Measurements from ENCODE around the gene BRSK2.

Gene BRSK2

DNA sequence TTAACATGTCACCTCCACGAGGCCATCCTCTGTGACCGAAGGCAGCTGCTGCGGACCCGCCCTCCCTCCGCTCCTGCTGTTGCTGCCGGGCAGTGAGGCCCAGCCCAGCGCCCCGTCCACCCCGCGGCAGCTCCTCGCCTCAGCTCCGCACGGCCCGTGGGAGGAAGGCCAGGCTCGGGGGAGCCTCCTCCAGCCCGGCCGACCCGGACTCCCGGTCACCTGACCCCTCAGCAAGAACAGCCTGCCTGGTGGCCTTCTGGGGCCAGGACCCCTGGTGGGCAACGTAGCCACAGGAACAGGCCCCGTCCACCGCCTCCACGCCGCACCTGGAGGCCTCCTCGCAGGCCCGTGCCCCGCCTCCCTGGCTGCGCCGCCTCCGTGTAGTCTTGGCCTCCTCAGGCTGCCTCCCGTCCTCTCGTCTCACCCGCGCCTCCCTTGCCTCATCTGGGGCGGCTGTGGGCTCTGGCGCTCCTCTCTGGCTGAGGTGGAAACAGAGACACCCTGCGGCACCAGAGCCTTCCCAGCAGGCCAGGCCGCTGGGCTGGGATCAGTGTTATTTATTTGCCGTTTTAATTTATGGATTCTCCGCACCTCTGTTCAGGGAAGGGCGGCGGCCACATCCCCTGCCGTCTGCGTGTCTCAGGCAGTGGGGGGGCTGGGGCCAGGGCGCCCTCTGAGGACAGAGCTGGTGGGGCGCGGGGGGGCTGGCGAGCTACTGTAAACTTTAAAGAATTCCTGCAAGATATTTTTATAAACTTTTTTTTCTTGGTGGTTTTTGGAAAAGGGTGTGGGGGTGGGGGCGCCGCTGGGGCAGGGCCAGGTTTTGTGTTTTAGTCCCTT, 71.5 kb downstream of the BRSK2 start:
- no peak for DNase-seq (ENCODE audit: low read depth, low spot score)

DNA sequence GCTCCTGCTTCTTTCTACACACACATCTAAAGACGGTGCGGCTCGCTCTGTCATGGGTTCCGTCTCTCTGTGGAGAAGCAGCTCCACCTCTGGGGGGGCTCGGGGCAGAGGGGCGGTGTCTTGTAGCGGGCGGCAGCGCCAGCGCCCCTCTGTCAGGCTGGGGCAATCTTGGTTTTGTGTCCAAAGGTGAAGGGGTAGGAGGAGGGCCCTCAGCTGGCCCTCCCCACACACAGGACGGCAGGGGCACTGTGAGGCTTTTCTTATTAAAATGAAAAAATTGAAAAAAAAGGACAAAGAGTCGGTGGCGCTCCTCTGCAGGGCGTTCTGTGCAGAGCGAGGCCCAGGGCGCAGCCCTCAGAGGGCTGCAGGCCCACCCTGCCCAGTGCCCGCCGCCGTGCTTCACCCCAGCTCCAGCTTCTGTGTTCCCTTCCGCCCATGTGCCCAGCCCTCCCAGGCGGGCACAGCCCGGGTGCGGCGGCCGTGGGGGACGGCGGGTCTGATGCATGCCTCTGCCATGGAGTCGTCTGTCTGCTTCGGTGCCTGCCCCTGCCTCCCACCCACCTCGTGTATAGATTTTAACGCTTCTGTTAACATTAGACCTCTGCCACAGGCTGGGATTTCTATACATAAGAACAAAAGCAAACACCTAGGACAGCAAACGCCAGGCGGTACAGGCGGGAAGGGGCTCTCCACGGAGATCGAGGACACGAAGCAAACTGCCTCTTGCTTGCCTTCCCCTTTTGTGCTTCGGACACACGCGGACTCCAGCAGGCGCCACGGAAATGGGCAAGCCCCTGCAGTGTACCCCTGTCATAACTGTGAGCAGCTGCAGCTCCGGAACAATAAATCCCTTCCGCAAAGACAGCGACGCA, 72.3 kb downstream of the BRSK2 start:
- no peak overlapping the region for H3K4me3 ChIP-seq (ENCODE audit: insufficient read length, low read depth)
- H3K9me3 ChIP-seq (ENCODE audit: insufficient read depth, low read length) = no peaks in the 10 kb centered on the region; the same call in 1 of the 2 replicates
- H3K4me1 ChIP-seq (ENCODE audit: insufficient read depth, insufficient read length) = peaks cover 10% of the 10 kb centered on the region
- TF ChIP-seq YY1 (IDR thresholded peaks at IDR 0.05; ENCODE audit: insufficient read depth, insufficient read length) = no peak
- no peak for TF ChIP-seq SUZ12 (IDR thresholded peaks at IDR 0.05; ENCODE audit: extremely low read depth, insufficient read depth, insufficient read length)
- no peak for TF ChIP-seq ZNF274 (IDR thresholded peaks at IDR 0.05; ENCODE audit: low read depth, low read length)
- no peak for DNase-seq (ENCODE audit: low read depth, low spot score)
- H3K36me3 ChIP-seq (ENCODE audit: insufficient read depth, insufficient read length, low read length) = peaks cover 15% of the 10 kb centered on the region
- H3K9ac ChIP-seq (ENCODE audit: insufficient read length, low read depth) = no peak overlapping the region
- no peaks in the 10 kb centered on the region for H3K27me3 ChIP-seq (ENCODE audit: insufficient read depth, insufficient read length)

More for the DNA sequence above, 71.5 kb downstream of the BRSK2 start:
- Histone ChIP-seq H3K9ac (ENCODE audit: insufficient read length, low read depth) (no peak overlapping the region), H3K27me3 (ENCODE audit: insufficient read depth, insufficient read length) (no peaks in the 10 kb centered on the region), H3K9me3 (ENCODE audit: insufficient read depth, low read length) (no peaks in the 10 kb centered on the region; the same call in 1 of the 2 replicates), H3K36me3 (ENCODE audit: insufficient read depth, insufficient read length, low read length) (peaks cover 15% of the 10 kb centered on the region), H3K4me3 (ENCODE audit: insufficient read length, low read depth) (no peak overlapping the region), H3K4me1 (ENCODE audit: insufficient read depth, insufficient read length) (peaks cover 10% of the 10 kb centered on the region)
- no peak for TF ChIP-seq ZNF274 (IDR thresholded peaks at IDR 0.05; ENCODE audit: low read depth, low read length)
- TF ChIP-seq SUZ12 (IDR thresholded peaks at IDR 0.05; ENCODE audit: extremely low read depth, insufficient read depth, insufficient read length) = no peak
- TF ChIP-seq YY1 (IDR thresholded peaks at IDR 0.05; ENCODE audit: insufficient read depth, insufficient read length) = no peak

DNA sequence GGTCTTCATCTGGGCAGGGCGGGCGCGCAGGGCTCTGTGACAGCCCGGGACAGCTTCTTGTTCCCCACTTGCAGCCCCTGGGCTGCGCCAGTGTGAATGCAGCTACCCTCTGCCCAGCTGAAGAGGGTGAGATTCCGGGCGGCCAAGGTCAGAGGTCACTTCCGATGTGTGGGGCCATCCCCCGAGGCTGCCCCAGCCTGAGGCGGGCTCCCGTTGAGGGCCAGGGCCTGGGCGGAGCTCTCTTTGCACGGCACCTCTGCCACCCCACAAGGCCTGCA, 72.9 kb downstream of the BRSK2 start:
- no peak overlapping the region for H3K9ac ChIP-seq (ENCODE audit: insufficient read length, low read depth)
- no peaks in the 10 kb centered on the region for H3K27me3 ChIP-seq (ENCODE audit: insufficient read depth, insufficient read length)
- peaks cover 15% of the 10 kb centered on the region for H3K36me3 ChIP-seq (ENCODE audit: insufficient read depth, insufficient read length, low read length)
- TF ChIP-seq YY1 (IDR thresholded peaks at IDR 0.05; ENCODE audit: insufficient read depth, insufficient read length) = no peak
- no peak for TF ChIP-seq ZNF274 (IDR thresholded peaks at IDR 0.05; ENCODE audit: low read depth, low read length)
- TF ChIP-seq SUZ12 (IDR thresholded peaks at IDR 0.05; ENCODE audit: extremely low read depth, insufficient read depth, insufficient read length) = no peak
- H3K4me1 ChIP-seq (ENCODE audit: insufficient read depth, insufficient read length) = peaks cover 10% of the 10 kb centered on the region
- H3K4me3 ChIP-seq (ENCODE audit: insufficient read length, low read depth) = no peak overlapping the region
- no peaks in the 10 kb centered on the region; the same call in 1 of the 2 replicates for H3K9me3 ChIP-seq (ENCODE audit: insufficient read depth, low read length)
- no peak for DNase-seq (ENCODE audit: low read depth, low spot score)

DNA sequence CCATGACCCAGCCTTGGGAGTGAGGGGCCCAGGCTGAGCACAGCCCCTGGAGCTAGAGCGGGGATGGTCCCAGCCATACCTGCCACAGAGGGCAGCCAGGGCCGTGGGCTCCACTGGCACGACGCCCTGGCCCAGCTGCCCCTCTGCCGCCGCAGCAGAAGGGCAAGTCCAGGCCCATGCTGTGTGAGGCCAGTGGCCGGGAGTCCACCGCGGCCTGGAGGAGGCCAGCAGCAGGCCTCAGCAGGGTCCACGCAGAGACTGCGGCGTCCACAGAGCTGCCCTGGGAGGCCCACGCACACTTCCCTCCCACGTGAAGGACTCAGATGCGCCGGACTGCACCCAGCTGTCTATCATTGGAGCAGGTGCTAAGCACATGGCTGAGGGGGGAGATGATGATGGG, 73.3 kb downstream of the BRSK2 start:
- no peak overlapping the region for H3K4me3 ChIP-seq (ENCODE audit: insufficient read length, low read depth)
- no peaks in the 10 kb centered on the region; the same call in 1 of the 2 replicates for H3K9me3 ChIP-seq (ENCODE audit: insufficient read depth, low read length)
- H3K9ac ChIP-seq (ENCODE audit: insufficient read length, low read depth) = no peak overlapping the region
- DNase-seq (ENCODE audit: low read depth, low spot score) = no peak
- TF ChIP-seq ZNF274 (IDR thresholded peaks at IDR 0.05; ENCODE audit: low read depth, low read length) (no peak), SUZ12 (IDR thresholded peaks at IDR 0.05; ENCODE audit: extremely low read depth, insufficient read depth, insufficient read length) (no peak), YY1 (IDR thresholded peaks at IDR 0.05; ENCODE audit: insufficient read depth, insufficient read length) (no peak)
- H3K4me1 ChIP-seq (ENCODE audit: insufficient read depth, insufficient read length) = peaks cover 10% of the 10 kb centered on the region
- peaks cover 15% of the 10 kb centered on the region for H3K36me3 ChIP-seq (ENCODE audit: insufficient read depth, insufficient read length, low read length)
- H3K27me3 ChIP-seq (ENCODE audit: insufficient read depth, insufficient read length) = no peaks in the 10 kb centered on the region

DNA sequence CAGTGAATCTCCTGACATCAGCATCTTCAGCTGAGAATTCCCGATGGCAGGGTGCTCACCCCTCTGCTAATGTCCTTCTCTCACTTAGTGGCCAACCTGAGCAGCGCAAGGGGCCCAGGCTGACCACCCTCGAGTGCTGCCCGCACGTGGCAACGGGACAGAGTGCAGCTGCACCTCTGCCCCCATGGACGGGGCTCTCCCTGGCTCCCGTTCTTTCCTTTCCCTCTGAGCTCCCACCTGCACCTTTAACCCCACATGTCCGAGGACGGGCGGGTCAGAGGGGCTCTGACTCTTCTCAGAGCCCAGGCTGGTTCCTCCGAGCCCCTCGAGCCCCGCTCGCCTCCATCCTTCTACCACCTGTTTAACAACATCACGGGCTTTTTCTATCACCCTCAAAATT, 77.0 kb downstream of the BRSK2 start:
- Histone ChIP-seq H3K9ac (ENCODE audit: insufficient read length, low read depth) (no peak overlapping the region), H3K36me3 (ENCODE audit: insufficient read depth, insufficient read length, low read length) (peaks cover 29% of the 10 kb centered on the region), H3K27me3 (ENCODE audit: insufficient read depth, insufficient read length) (no peaks in the 10 kb centered on the region), H3K4me1 (ENCODE audit: insufficient read depth, insufficient read length) (no peaks in the 10 kb centered on the region), H3K4me3 (ENCODE audit: insufficient read length, low read depth) (no peak overlapping the region), H3K9me3 (ENCODE audit: insufficient read depth, low read length) (no peaks in the 10 kb centered on the region; the same call in 1 of the 2 replicates)
- no peak for DNase-seq (ENCODE audit: low read depth, low spot score)
- no peak for TF ChIP-seq SUZ12 (IDR thresholded peaks at IDR 0.05; ENCODE audit: extremely low read depth, insufficient read depth, insufficient read length)
- TF ChIP-seq YY1 (IDR thresholded peaks at IDR 0.05; ENCODE audit: insufficient read depth, insufficient read length) = no peak
- no peak for TF ChIP-seq ZNF274 (IDR thresholded peaks at IDR 0.05; ENCODE audit: low read depth, low read length)

DNA sequence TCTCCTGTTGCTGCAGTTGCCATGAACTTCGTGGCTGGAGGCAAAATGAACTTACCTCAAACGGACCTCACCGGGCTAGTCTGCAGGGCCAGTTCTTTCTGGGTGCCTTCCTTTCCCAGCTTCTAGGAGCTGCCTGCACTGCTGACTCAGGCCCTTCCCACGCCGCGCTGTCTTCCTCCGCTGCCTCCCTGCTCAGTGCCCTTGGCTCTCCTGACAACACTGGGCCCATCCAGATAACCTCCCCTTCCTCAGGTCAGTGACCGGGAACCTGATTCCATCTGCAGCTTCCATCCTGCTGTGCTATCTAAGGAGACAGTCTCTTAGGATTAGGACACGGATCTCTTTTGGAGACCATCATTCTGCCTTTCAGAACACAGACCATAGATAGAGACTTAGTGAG, 77.5 kb downstream of the BRSK2 start:
- Histone ChIP-seq H3K36me3 (ENCODE audit: insufficient read depth, insufficient read length, low read length) (peaks cover 28% of the 10 kb centered on the region), H3K9me3 (ENCODE audit: insufficient read depth, low read length) (no peaks in the 10 kb centered on the region; the same call in 1 of the 2 replicates), H3K9ac (ENCODE audit: insufficient read length, low read depth) (peak overlapping the region; percentile 51), H3K27me3 (ENCODE audit: insufficient read depth, insufficient read length) (no peaks in the 10 kb centered on the region), H3K4me3 (ENCODE audit: insufficient read length, low read depth) (no peak overlapping the region), H3K4me1 (ENCODE audit: insufficient read depth, insufficient read length) (no peaks in the 10 kb centered on the region)
- DNase-seq (ENCODE audit: low read depth, low spot score) = no peak
- no peak for TF ChIP-seq SUZ12 (IDR thresholded peaks at IDR 0.05; ENCODE audit: extremely low read depth, insufficient read depth, insufficient read length)

DNA sequence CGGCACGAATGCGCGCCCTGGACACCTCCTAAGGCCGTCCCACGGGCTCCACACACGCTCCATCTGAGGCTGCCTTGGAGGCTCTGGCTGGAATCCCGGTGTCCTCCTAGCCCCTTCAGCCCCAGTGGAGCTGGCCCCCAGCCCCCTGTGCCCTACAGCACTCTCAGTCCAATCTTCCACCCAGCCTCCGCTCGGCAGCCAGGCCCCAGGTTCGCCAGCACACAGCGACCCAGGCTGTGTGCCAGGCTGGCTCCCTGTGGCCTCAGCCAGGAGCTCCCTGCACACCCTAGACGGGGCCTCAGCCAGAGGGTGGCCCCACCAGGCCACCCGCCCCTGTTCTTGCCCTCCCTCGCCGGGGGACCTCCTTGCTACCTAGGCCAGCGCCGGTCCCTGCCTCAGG, 78.3 kb downstream of the BRSK2 start:
- Histone ChIP-seq H3K9me3 (ENCODE audit: insufficient read depth, low read length) (no peaks in the 10 kb centered on the region; the same call in 1 of the 2 replicates), H3K9ac (ENCODE audit: insufficient read length, low read depth) (no peak overlapping the region), H3K4me1 (ENCODE audit: insufficient read depth, insufficient read length) (no peaks in the 10 kb centered on the region), H3K4me3 (ENCODE audit: insufficient read length, low read depth) (no peak overlapping the region), H3K27me3 (ENCODE audit: insufficient read depth, insufficient read length) (no peaks in the 10 kb centered on the region), H3K36me3 (ENCODE audit: insufficient read depth, insufficient read length, low read length) (peaks cover 24% of the 10 kb centered on the region)
- TF ChIP-seq YY1 (IDR thresholded peaks at IDR 0.05; ENCODE audit: insufficient read depth, insufficient read length) (no peak), ZNF274 (IDR thresholded peaks at IDR 0.05; ENCODE audit: low read depth, low read length) (no peak), SUZ12 (IDR thresholded peaks at IDR 0.05; ENCODE audit: extremely low read depth, insufficient read depth, insufficient read length) (no peak)
- no peak for DNase-seq (ENCODE audit: low read depth, low spot score)
